Fibroblast of skin of right biceps (primary cell): ENCODE measurements around the gene TFF1.

Experiments used
- DNase-seq: peaks from one replicate; pipeline ENCODE4 v3.0.0-alpha.2; 2013

TFF1 gene

GRCh38 chr21:42397746-42398394, 31.5 kb upstream of the TFF1 start:
- DNase-seq = no peak

- DNase-seq = no peak
These were observed 30.7 kb upstream of the TFF1 start for GRCh38 chr21:42396799-42397745.

- DNase-seq = no peak
These were observed 29.7 kb upstream of the TFF1 start, which contains the start of gene TMPRSS3 for GRCh38 chr21:42395905-42396651. TMPRSS3 (minus strand) TSS chr21:42396052; CDS start chr21:42395417, 635 bp downstream.

DNA sequence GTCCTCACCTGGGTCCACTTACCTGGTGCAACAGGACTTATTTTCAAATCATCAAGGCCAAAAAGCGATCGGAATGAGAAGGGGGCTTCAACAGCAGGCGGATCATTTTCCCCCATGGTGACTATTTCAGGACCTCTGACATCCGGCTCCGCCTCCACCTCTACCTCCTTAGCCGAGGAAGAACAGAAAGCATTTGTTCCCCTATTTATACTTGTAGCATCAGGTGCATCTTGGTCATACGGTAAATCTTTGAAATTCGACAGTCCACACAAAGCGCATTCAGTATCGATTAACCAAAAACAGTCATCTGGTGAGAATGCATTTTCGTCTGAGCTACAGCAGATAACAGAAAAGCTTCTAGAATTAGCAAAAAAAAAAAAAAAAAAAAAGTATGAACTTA, 29.0 kb upstream of the TFF1 start:
- no peak for DNase-seq

DNA sequence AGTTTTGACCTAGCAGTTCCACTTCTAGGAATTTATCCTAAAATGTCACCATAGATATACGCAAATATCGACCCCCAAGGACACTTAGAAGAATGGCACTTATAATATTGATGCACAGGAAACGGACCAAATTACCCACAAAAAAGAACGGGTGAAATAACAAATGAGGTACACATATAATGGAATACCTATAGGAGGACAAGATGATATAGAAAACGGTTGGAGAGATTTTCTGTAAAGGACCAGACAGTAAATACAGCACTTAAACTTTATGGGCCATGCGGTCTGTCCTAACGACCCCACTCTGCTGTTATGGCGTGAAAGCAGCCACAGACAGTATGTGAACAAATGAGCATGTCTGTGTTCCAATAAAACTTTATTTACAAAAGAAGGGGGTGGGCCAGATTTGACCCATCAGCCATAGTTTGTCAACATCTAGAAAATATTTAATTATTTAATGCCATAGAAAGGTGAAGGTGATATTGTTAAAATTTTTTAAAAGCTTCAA, 27.2 kb upstream of the TFF1 start:
- DNase-seq = no peak

GRCh38 chr21:42392731-42393442, 26.6 kb upstream of the TFF1 start:
- no peak for DNase-seq

DNA sequence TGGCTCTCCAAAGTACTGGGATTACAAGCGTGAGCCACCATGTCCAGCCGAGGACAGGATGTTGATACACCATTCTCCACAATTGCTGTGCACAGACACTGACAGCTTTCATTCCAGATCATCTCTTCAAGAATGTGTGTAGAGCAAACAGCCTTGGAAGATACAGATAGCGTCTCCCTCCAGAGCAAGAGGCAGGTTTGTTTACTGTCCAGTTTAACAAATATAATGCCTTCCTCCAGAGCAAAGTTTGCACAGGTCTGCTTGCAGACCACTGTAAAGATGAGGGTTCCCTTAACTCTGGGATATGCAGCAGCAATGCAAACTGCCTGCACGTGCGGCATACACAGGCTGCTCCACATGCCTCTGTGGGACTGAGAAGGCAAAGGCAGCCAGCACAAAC, 25.0 kb upstream of the TFF1 start:
- no peak for DNase-seq

- no peak for DNase-seq
These were observed 24.4 kb upstream of the TFF1 start for GRCh38 chr21:42390696-42391095.

- DNase-seq = no peak
These were observed 23.9 kb upstream of the TFF1 start for GRCh38 chr21:42390193-42390592.

- no peak for DNase-seq
These were observed 23.1 kb upstream of the TFF1 start for GRCh38 chr21:42389449-42389835.

- DNase-seq = no peak
These were observed 22.6 kb upstream of the TFF1 start for GRCh38 chr21:42388740-42389448.

DNA sequence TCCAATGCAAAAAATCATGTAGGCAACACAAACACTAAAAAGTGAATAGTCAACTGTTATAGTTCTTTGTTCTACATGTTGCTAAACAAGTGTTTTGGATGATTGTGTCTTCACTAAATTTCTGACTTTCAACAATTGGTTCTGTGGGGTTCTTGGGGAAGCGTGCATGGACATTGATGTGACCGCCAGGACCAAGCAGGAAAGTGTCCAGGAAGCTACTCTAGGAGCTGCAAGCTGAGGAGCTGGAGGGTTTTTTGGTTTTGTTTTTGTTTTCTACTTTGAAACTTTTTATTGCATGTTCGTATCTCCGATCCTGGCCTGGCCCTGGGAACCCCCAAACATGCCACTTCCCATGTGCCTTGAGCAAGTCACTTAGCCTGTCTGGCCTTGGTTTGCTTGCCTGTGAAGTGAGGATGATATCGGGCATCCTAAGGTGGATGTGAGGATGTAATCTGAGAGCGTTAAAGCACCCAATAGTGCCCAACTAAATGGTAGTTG, 21.6 kb upstream of the TFF1 start:
- no peak for DNase-seq

DNA sequence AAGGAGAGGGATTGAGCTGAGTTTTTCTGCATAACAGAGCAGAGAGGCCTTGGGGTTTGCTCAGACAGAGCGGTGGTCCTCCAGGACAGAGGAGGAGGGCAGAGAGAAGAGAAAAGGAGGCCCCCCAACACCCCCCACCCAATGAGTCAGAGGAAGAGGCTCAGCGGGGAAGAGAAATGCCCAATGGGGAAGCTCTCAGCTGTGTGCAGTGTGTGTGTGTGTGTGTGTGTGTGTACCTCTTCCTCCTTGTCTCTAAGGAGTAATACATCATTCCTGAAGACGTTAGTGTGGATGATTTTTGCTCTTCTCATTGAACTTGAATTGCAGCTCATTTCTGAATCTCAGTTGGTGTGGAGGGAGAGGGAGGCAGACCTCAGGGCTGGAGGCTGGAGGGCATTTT, 20.8 kb upstream of the TFF1 start:
- no peak for DNase-seq

- DNase-seq = no peak
These were observed 19.8 kb upstream of the TFF1 start for GRCh38 chr21:42386034-42386591.

GRCh38 chr21:42385619-42386018, 19.3 kb upstream of the TFF1 start:
- no peak for DNase-seq

- no peak for DNase-seq
These were observed 18.7 kb upstream of the TFF1 start for GRCh38 chr21:42384989-42385388.

- DNase-seq = no peak
These were observed 18.0 kb upstream of the TFF1 start for GRCh38 chr21:42384156-42384945.

- no peak for DNase-seq
These were observed 17.0 kb upstream of the TFF1 start for GRCh38 chr21:42383331-42383730.

DNA sequence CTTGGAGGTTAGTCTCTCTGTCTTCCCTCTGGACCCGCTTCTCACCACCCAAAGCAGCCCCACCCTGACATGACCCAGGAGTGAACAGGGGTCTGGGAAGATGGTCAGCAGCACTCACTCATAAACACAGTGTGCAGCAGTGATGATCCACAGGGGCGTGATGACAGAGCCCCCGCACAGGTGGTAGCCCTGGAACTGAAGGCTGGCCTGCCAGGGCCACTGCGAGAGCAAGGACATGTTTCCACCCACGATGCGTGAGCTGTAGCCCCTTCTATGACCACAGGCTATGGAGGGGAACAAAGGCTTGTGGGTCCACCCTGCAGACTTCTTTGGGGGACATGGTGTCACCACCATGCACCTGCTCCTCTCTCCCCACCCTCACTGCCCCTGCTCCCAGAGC, 16.6 kb upstream of the TFF1 start:
- no peak for DNase-seq

GRCh38 chr21:42381347-42381984, 15.1 kb upstream of the TFF1 start:
- DNase-seq = no peak
